HepG2 (cell line): Measurements from ENCODE around the gene LZTR1. TPM values are rescaled to one million over a fixed set of nuclear protein-coding genes. Genes with fewer than 3 reads are reported as not detected.
A peak's percentile ranks its signal among the peaks of the same experiment; 100 is the strongest.

Experiments used
- ARID5B ChIP-seq: IDR thresholded peaks from 2 replicates; pipeline ENCODE4 v1.4.0; 2020; ENCODE audit warnings: mild to moderate bottlenecking, missing genetic modification reagents
- CSRNP1 ChIP-seq: sonication (generic); formaldehyde crosslinking; IDR thresholded peaks from 2 replicates; pipeline ENCODE4 v1.8.1; 2023; ENCODE audit warnings: mild to moderate bottlenecking, missing genetic modification reagents
- ERF ChIP-seq: IDR thresholded peaks from 2 replicates; pipeline ENCODE4 v1.6.1; 2018; ENCODE audit warnings: missing biosample characterization, missing genetic modification reagents
- HDAC1 ChIP-seq: sonication (generic); formaldehyde crosslinking; IDR thresholded peaks from 2 replicates; pipeline ENCODE4 v1.5.1; 2020; ENCODE audit warnings: mild to moderate bottlenecking, missing genetic modification reagents
- HNF1B ChIP-seq: sonication (generic); formaldehyde crosslinking; IDR thresholded peaks from 2 replicates; pipeline ENCODE4 v1.5.1; 2020; ENCODE audit warnings: mild to moderate bottlenecking, moderate library complexity, missing genetic modification reagents
- HNRNPK ChIP-seq: fragments of 200-400 bp; formaldehyde crosslinking; IDR thresholded peaks from 2 replicates; pipeline ENCODE4 v1.6.1; 2018; ENCODE audit warnings: low read length, low read depth, moderate library complexity, mild to moderate bottlenecking; ENCODE audit not compliant: poor library complexity, severe bottlenecking
- HOXA3 ChIP-seq: sonication (generic); formaldehyde crosslinking; IDR thresholded peaks from 2 replicates; pipeline ENCODE4 v1.5.0; 2020; ENCODE audit warnings: missing genetic modification reagents
- NCOA2 ChIP-seq: sonication (generic); formaldehyde crosslinking; IDR thresholded peaks from 2 replicates; pipeline ENCODE4 v1.8.0; 2022; ENCODE audit warnings: inconsistent platforms
- TP53 ChIP-seq: sonication (generic); formaldehyde crosslinking; conservative IDR thresholded peaks from 2 replicates; pipeline ENCODE4 v1.4.0; 2020; ENCODE audit warnings: missing genetic modification reagents
- ZBTB8A ChIP-seq: sonication (generic); formaldehyde crosslinking; IDR thresholded peaks from 2 replicates; pipeline ENCODE4 v1.4.0; 2020; ENCODE audit warnings: mild to moderate bottlenecking, low read depth, missing genetic modification reagents, borderline replicate concordance
- ZFP37 ChIP-seq: sonication (generic); formaldehyde crosslinking; IDR thresholded peaks from 2 replicates; pipeline ENCODE4 v1.4.0; 2020; ENCODE audit warnings: missing genetic modification reagents, borderline replicate concordance
- ZNF101 ChIP-seq: sonication (generic); formaldehyde crosslinking; IDR thresholded peaks from 2 replicates; pipeline ENCODE4 v1.4.0; 2020; ENCODE audit warnings: mild to moderate bottlenecking, low read depth, missing genetic modification reagents, borderline replicate concordance
- ZNF263 ChIP-seq: sonication (generic); formaldehyde crosslinking; IDR thresholded peaks from 2 replicates; pipeline ENCODE4 v1.4.0; 2020; ENCODE audit warnings: missing genetic modification reagents
- ZNF773 ChIP-seq: sonication (generic); formaldehyde crosslinking; IDR thresholded peaks from 2 replicates; pipeline ENCODE4 v1.4.0; 2020; ENCODE audit warnings: missing genetic modification reagents, borderline replicate concordance
- polyA plus RNA-seq, 8 experiments: library from polyadenylated mRNA; depleted of rRNA in 3 of 8; stranded (reverse) in 7 of 8; unstranded in 1 of 8; fragments of >200 nt; fragmentation: Illumina TruSeq in 4 of 8; extraction: Trizol in 4 of 8; gene quantifications; 2 replicates each; pipeline versions ENCODE4 v1.2.1 to v1.2.3, GENCODE V29; 2011 to 2016; ENCODE audit warnings: low read depth in 4 of 8, missing spikeins in 1 of 8, mixed read lengths in 1 of 8; ENCODE audit not compliant: insufficient read depth in 1 of 8
- total RNA-seq, 5 experiments: library from RNA; depleted of rRNA; stranded (reverse); fragments of >200 nt; fragmentation: Illumina TruSeq; extraction: Trizol; gene quantifications; 2 replicates each; pipeline ENCODE4 v1.2.3, GENCODE V29; 2016; ENCODE audit warnings: low read depth in 1 of 5
- TF ChIP-seq, protein P1 (sequence below), 2 experiments: IDR thresholded peaks; 2 replicates each; pipeline ENCODE4 v1.6.1; 2011 to 2012; ENCODE audit warnings: low read length in 2 of 2, borderline replicate concordance in 1 of 2, low read depth in 1 of 2, mild to moderate bottlenecking in 1 of 2, moderate library complexity in 1 of 2

LZTR1 gene
- total and polyA plus RNA-seq, 2 of the 13 experiments (the other 11 are each of a cell fraction or from before 2014, with no cell fraction given) = 21.8 to 22.4 TPM

DNA sequence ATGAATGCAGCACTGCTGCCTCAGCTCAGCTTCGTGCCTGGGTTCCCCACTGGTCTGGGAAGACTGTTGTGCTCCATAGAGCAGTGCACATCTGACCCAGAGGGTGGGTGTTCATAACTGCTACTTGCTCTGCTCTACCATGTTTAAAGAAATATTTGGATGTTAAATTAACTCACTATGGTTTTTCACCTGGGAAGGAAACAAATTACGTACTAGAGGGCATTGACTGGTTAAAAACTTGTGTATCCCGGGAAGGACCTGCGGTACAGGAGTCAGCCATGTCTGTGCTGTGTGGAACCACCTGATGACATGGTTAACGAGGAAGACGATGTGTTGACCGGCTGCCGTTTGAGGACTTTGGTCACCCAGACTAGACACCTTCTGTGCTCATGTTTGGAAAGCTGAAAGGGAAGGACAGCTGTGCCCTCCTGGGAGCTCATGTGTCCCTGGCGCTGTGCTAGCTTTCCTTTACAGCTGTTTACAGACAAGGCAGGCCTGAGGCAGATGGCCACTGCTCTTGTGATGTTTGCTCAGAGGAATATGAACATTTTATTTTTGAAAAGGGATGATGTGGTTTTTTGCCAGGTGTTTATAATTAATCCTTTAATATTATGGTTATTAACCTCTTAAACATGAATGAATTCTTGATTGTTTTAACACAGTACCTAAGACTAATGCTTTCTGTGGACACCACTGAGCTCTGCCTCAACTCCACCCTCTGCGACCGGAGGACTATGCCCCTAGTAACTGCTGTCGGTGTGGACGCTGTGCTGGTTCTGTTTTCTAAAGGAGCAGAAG is 29.4 kb upstream of the LZTR1 start (continued):
- TF ChIP-seq, protein P1, sequence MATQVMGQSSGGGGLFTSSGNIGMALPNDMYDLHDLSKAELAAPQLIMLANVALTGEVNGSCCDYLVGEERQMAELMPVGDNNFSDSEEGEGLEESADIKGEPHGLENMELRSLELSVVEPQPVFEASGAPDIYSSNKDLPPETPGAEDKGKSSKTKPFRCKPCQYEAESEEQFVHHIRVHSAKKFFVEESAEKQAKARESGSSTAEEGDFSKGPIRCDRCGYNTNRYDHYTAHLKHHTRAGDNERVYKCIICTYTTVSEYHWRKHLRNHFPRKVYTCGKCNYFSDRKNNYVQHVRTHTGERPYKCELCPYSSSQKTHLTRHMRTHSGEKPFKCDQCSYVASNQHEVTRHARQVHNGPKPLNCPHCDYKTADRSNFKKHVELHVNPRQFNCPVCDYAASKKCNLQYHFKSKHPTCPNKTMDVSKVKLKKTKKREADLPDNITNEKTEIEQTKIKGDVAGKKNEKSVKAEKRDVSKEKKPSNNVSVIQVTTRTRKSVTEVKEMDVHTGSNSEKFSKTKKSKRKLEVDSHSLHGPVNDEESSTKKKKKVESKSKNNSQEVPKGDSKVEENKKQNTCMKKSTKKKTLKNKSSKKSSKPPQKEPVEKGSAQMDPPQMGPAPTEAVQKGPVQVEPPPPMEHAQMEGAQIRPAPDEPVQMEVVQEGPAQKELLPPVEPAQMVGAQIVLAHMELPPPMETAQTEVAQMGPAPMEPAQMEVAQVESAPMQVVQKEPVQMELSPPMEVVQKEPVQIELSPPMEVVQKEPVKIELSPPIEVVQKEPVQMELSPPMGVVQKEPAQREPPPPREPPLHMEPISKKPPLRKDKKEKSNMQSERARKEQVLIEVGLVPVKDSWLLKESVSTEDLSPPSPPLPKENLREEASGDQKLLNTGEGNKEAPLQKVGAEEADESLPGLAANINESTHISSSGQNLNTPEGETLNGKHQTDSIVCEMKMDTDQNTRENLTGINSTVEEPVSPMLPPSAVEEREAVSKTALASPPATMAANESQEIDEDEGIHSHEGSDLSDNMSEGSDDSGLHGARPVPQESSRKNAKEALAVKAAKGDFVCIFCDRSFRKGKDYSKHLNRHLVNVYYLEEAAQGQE (IDR thresholded peaks at IDR 0.05; ENCODE audit: borderline replicate concordance in 1 of 2, low read depth in 1 of 2, low read length in 2 of 2) = no peak
- TF ChIP-seq ERF (CRISPR knock-in tag) (peak; percentile 61; the same call in 1 of the 2 replicates), TP53 (CRISPR knock-in tag) (no peak), HNRNPK (no peak), HOXA3 (CRISPR knock-in tag) (peak; percentile 75), HNF1B (peak; percentile 45), HDAC1 (CRISPR knock-in tag) (peak; percentile 55; the same call in 1 of the 2 replicates), ZBTB8A (CRISPR knock-in tag) (no peak), ZFP37 (CRISPR knock-in tag) (no peak), ZNF101 (CRISPR knock-in tag) (no peak), NCOA2 (CRISPR knock-in tag) (0 out of 2 replicates have a peak, but pooled peaks have one; percentile 24), ZNF263 (CRISPR knock-in tag) (no peak), ARID5B (CRISPR knock-in tag) (peak; percentile 78), ZNF773 (CRISPR knock-in tag) (no peak), CSRNP1 (CRISPR knock-in tag) (peak; percentile 50; the same call in 1 of the 2 replicates)
